Type B pancreatic cell (in vitro differentiated cells): ENCODE data around the gene MAP3K14. TPM values are rescaled to one million over a fixed set of nuclear protein-coding genes. Genes with fewer than 3 reads are reported as not detected.

Experiments
- DNase-seq: peaks from one replicate; pipeline ENCODE4 v3.0.0; 2021; ENCODE audit warnings: mixed read lengths; ENCODE audit not compliant: unreplicated experiment; ENCODE audit errors: extremely low spot score
- H3K27ac Mint-ChIP-seq: 2 replicates; pipeline ENCODE4 v1.8.0; 2021; ENCODE audit warnings: mild to moderate bottlenecking, mixed read lengths
- H3K27me3 Mint-ChIP-seq: 2 replicates; pipeline ENCODE4 v1.8.0; 2021; ENCODE audit warnings: mixed read lengths
- H3K36me3 Mint-ChIP-seq: 2 replicates; pipeline ENCODE4 v1.8.0; 2021; ENCODE audit warnings: mixed read lengths
- H3K4me1 Mint-ChIP-seq: one replicate; pipeline ENCODE4 v1.8.0; 2021; ENCODE audit warnings: mixed read lengths; ENCODE audit not compliant: unreplicated experiment
- H3K4me3 Mint-ChIP-seq: 2 replicates; pipeline ENCODE4 v1.8.0; 2021; ENCODE audit warnings: mild to moderate bottlenecking, mixed read lengths
- H3K9me3 Mint-ChIP-seq: 2 replicates; pipeline ENCODE4 v1.8.0; 2021; ENCODE audit warnings: mixed read lengths
- CTCF ChIP-seq: fragments of 200-600 bp; sonication (generic); conservative IDR thresholded peaks from 2 replicates; pipeline ENCODE4 v1.5.0; 2021; ENCODE audit warnings: antibody characterized with exemption, mild to moderate bottlenecking
- total RNA-seq: library from RNA; stranded (reverse); gene quantifications from 2 replicates; pipeline ENCODE4 v1.2.1, GENCODE V29; 2021; ENCODE audit warnings: low replicate concordance

Gene MAP3K14
- total RNA-seq, 1 donor from 2014 or later, result 10.4 TPM

DNA sequence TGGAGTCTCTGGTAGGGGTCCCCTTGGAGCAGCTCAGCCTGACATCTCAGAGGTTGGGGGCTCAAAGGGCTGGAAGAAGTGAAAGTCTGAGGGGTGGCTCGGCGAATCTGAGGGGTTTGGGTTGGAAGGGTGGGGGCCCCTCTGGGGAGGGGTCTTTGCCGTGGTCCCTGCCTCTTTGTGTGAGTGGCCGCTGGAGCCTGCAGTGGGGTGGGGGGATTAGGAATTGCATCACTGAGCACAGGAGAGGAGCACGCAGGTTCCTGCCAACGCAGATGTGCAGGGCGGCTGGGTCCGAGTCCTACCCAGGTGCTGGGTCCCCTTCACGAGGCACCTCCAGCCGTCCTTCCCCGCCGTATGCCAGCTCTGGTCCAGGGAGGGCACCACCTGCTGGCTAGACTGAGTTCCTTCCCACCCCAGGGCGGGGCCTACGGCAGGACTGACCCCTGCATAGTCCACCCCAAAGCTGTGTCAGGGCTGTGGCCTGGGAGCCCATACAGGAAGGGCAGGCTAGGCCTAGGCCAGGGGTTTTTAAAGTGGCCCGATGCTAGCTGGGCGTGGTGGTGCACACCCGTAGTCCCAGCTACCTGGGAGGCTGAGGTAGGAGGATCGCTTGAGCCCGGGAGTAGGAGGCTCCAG, 85.2 kb downstream of the MAP3K14 start:
- peaks cover 27% of the 10 kb centered on the region for H3K27me3 Mint-ChIP-seq
- H3K9me3 Mint-ChIP-seq, result no peaks in the 10 kb centered on the region
- no peaks in the 10 kb centered on the region for H3K36me3 Mint-ChIP-seq
- H3K27ac Mint-ChIP-seq, result no peak overlapping the region
- TF ChIP-seq CTCF, result peak; percentile 52
- no peak overlapping the region for H3K4me3 Mint-ChIP-seq
- no peak for DNase-seq
- no peaks in the 10 kb centered on the region for H3K4me1 Mint-ChIP-seq

DNA sequence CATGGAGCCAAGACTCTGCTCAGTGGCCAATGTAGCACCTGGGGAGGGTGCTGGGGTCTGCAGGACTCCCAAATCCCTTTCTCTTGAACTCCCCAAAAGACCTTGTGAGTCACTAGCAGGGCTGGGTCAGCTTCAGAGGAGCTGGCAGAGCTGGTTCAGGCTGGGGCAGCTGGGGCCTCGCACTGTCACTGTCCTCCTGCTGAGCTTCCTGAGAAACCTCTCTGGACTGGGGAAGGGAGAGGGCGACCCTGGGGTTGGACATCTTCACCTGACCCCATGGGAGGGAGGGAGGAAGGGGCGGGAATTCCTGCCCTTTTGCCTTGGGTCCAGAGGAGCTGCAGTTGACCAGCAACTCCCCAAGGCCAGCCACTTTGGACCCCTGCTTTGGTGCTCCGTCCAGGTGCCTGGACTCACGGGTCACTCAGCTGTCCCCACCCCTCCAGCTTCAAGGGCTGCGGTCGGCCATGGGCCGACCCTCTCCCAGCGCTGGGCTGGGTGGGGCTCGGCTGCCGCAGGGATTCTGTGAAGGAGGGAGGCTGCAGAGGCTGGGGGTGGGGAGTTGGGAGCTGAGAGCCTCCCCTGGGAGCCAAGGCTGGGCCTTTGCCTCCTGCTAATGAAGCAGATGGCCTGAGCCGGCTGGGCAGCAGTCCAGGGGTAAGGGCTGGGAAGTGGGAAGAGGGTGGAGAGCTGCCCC, 85.9 kb downstream of the MAP3K14 start:
- H3K4me1 Mint-ChIP-seq, result no peaks in the 10 kb centered on the region
- no peaks in the 10 kb centered on the region for H3K36me3 Mint-ChIP-seq
- no peaks in the 10 kb centered on the region for H3K9me3 Mint-ChIP-seq
- no peak for TF ChIP-seq CTCF
- no peak overlapping the region for H3K4me3 Mint-ChIP-seq
- no peak for DNase-seq
- no peak overlapping the region for H3K27ac Mint-ChIP-seq
- peaks cover 30% of the 10 kb centered on the region for H3K27me3 Mint-ChIP-seq

DNA sequence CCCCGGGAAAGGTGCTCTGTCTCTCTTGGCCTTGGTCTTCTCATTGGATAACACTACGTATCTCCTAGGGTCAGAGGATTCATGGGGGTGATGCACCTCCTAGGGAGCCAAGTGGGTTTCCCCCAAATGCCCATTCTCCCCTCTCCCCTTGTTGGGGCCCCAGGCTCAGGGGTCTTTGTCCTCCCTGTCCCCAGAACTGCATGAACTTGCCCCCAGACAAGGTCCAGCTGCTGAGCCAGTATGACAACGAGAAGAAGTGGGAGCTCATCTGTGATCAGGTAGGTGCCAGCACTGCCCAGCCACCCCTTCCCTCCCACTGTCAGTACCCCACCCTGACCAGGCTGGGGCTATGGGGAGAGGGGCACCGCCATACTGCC, 86.4 kb downstream of the MAP3K14 start:
- Mint-ChIP-seq H3K36me3 (no peaks in the 10 kb centered on the region), H3K27ac (no peak overlapping the region), H3K9me3 (no peaks in the 10 kb centered on the region), H3K4me1 (no peaks in the 10 kb centered on the region), H3K27me3 (peaks cover 30% of the 10 kb centered on the region), H3K4me3 (no peak overlapping the region)
- no peak for TF ChIP-seq CTCF
- DNase-seq, result no peak

GRCh38 chr17:45229681-45230409, 87.0 kb downstream of the MAP3K14 start:
- H3K27ac Mint-ChIP-seq, result no peak overlapping the region
- no peaks in the 10 kb centered on the region for H3K9me3 Mint-ChIP-seq
- no peaks in the 10 kb centered on the region for H3K36me3 Mint-ChIP-seq
- no peaks in the 10 kb centered on the region for H3K4me1 Mint-ChIP-seq
- TF ChIP-seq CTCF, result no peak
- H3K27me3 Mint-ChIP-seq, result peaks cover 30% of the 10 kb centered on the region
- no peak overlapping the region for H3K4me3 Mint-ChIP-seq
- DNase-seq, result no peak

DNA sequence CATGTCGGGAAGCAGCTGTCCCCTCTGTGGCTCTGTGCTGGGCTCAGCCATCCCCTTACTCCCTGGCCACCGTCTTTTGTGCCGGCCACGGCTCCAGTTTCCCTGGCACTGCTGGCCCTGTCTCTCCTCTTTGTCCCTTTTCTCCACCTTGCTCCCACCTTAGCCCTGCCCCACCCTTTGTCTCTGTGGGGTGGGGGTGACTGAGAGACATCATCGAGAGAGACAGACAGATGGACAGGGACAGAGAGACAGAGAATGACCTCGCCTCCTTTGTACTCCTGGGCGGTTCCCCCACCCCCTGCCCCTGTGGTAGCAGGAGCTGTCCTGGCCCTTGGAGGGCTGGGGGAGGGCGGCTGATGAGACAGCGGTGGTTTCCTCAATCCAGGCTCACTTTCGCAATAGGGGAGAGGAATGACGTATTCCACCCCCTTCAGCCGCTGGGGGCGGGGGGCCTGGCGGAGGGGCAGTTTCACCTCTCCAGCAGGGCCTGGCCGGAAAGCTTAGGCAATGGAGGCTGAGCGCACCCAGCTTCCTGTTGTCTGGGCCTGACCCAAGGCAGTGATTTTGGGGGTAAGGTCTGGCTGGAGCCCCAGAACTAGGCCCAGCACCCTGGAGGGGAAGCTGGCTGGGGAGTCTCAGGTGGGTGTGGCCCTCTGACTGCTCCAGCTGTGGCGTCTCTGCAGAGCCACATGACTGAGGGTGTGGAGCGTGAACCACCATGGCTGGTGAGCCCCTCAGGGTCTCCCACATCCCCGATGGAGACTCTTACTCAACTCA, 87.9 kb downstream of the MAP3K14 start:
- no peaks in the 10 kb centered on the region for H3K9me3 Mint-ChIP-seq
- peaks cover 35% of the 10 kb centered on the region for H3K27me3 Mint-ChIP-seq
- H3K36me3 Mint-ChIP-seq, result no peaks in the 10 kb centered on the region
- no peak overlapping the region for H3K4me3 Mint-ChIP-seq
- no peak overlapping the region for H3K27ac Mint-ChIP-seq
- no peak for DNase-seq
- no peaks in the 10 kb centered on the region for H3K4me1 Mint-ChIP-seq
- no peak for TF ChIP-seq CTCF
